OCI-LY3 (cell line): ENCODE data around the gene ADAMTS3.

Source experiments
- EZH2phosphoT487 ChIP-seq: fragments of 200-600 bp; shearing (Covaris generic); IDR thresholded peaks from 2 replicates; pipeline ENCODE4 v1.6.1; 2018; ENCODE audit warnings: antibody characterized with exemption, mixed run types, low read depth
- TF ChIP-seq, protein P1 (sequence below): fragments of 200-600, 300-600 bp; sonication (generic); IDR thresholded peaks from 2 replicates; pipeline ENCODE4 v1.5.1; 2014; ENCODE audit warnings: antibody characterized with exemption, low read length, low read depth

DNA sequence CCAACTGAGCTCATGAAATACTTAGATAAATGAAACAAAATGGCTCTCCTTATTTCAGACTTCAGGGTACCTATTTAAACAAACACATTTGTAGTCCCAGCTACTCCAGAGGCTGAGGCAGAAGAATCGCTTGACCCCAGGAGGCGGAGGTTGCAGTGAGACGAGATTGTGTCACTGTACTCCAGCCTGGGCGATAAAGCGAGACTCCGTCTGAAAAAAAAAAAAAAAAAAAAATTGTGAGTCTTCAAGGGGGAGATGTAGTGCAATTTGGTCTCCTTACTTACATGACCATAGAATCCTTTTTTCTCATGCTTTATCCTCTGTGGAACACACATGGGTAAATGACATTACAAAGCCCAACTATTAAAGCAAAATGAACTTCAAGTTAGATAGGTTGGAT is 2.3 kb upstream of the ADAMTS3 start:
- TF ChIP-seq, protein P1, sequence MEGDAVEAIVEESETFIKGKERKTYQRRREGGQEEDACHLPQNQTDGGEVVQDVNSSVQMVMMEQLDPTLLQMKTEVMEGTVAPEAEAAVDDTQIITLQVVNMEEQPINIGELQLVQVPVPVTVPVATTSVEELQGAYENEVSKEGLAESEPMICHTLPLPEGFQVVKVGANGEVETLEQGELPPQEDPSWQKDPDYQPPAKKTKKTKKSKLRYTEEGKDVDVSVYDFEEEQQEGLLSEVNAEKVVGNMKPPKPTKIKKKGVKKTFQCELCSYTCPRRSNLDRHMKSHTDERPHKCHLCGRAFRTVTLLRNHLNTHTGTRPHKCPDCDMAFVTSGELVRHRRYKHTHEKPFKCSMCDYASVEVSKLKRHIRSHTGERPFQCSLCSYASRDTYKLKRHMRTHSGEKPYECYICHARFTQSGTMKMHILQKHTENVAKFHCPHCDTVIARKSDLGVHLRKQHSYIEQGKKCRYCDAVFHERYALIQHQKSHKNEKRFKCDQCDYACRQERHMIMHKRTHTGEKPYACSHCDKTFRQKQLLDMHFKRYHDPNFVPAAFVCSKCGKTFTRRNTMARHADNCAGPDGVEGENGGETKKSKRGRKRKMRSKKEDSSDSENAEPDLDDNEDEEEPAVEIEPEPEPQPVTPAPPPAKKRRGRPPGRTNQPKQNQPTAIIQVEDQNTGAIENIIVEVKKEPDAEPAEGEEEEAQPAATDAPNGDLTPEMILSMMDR = no peak
- no peak for TF ChIP-seq EZH2phosphoT487
